HG03060 (cell line): ENCODE results near the gene CSF1R.
A peak's percentile ranks its signal among the peaks of the same experiment; 100 is the strongest.
"Not testable (repeated sequence)": the region's sequence is repeated elsewhere in the genome, so short reads cannot be mapped to it uniquely, and the experiment has no call there.

Source experiments
- ATAC-seq: cut with Tn5 transposase; IDR thresholded peaks from one replicate; pipeline ENCODE4 v1.9.1; 2021; ENCODE audit warnings: low read depth, moderate number of reproducible peaks; ENCODE audit not compliant: unreplicated experiment

Gene CSF1R

GRCh38 chr5:150105928-150106615, 19.7 kb upstream of the CSF1R start:
- ATAC-seq = no peak

DNA sequence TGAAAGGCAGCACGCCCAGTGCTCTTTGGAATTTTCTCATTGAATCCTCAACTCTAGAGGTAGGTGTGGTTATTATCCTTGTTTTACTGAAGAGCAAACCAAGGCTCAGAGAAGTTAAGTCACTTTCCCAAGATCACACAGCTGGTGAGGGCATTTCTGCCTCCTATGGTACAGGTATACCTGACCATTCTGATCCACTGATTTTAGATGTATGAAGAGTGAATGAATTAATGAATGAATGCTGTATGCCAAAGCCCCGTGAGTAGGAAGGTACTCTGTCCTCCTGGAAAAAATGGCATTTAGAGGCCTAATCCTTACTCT, 18.2 kb upstream of the CSF1R start:
- ATAC-seq = no peak

DNA sequence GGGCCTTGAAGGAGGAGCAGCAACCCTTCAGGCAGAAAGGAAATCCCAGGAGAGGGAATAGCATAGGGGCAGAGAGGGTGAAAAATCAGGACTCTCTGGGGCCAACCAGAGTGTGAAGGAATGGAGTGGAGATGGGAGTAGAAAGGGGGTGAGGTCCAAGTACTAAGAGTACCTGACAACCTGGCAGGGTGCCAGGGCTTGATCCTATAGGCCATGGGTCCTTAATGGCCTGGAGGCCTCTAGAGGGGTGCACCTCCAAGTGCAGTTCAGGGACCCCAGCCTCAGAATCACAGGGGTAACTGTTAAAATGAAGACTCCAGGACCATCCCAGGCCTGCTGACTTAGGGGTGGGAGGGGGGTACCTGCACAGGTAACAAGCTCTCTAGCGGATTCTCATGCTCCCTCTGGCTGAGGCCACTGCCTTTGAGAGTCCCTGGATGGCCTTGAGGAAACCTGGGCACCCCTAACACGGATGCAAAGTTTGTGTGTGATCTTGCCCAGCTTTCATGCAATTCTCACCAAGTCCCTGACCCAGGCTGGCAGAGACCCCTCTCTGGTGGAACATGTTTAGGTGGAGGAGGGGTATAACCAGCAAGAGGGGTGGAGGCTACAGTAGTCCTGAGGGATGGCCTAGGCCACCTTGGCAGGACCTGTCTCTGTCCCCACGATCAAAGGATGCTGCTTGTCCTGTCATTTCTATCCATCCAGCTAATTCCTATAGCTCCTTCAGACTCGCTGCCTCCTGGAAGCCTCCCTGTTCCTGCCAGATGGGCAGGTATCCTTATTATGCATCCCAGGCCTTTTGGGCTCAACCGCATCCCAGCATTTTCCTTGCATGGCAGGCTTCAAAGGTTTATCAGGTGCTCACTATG, 17.6 kb upstream of the CSF1R start:
- ATAC-seq = no peak

DNA sequence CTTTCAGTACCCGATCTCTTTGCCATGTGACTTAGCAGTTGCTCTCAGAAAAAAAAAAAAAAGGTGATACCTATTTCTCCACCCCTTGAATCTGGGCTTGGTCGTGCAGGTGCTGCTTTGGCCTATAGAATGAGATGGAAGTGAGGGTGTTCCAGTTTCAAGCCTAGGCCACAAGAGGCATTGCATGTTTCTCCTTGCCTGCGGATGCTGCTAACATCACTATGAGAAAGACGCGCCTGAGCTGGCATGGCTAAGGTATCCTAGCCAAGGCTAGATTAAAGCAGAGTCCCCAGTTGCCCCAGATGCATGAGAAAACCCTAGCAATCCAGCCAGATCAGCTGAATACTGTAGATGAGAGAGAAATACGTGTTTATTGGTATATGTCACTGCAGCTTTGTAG, 14.7 kb upstream of the CSF1R start:
- ATAC-seq = no peak

DNA sequence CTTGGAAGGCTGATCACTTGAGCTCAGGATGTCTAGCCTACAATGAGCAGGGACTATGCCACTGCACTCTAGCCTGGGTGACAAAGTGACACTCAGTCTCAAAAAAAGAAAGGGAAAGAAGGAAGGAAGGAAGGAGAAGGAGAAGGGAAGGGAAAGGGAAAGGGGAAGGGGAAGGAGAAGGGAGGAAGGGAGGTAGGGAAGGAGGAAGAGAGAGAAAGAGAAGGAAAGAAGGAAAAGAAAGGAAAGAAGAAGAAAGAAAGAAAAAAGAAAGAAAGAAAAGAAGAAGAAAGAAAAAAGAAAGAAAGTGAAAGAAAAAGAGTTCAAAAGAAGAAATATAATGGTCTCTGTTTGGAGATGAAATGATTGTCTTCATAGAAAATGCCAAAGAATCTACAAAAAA, 10.8 kb upstream of the CSF1R start:
- no peak for ATAC-seq

DNA sequence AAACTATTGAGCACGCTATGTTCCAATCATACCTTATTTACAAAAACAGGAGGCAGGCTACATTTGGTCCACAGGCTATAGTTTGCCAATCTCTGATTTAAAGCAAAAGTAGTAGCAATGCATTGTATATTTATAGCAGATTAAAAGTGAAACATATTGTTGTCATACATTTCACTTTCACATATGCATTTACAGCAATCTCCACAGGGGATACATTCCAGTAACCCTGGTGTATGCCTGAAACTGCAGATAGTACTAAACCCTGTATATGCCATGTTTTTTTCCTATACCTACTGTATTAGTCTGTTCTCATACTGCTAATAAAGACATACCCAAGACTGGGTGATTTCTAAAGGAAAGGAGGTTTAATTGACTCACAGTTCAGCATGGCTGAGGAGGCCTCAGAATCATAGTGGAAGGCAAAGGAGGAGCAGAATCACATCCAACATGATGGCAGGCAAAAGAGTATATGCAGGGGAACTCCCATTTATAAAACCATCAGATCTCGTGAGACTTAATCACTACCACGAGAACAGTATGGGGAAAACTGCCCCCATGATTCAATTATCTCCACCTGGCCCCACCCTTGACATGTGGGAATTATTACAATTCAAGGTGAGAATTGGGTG, 5.9 kb upstream of the CSF1R start:
- ATAC-seq = no peak

- ATAC-seq = no peak
These were observed 1.0 kb downstream of the CSF1R start for GRCh38 chr5:150085191-150085912.

DNA sequence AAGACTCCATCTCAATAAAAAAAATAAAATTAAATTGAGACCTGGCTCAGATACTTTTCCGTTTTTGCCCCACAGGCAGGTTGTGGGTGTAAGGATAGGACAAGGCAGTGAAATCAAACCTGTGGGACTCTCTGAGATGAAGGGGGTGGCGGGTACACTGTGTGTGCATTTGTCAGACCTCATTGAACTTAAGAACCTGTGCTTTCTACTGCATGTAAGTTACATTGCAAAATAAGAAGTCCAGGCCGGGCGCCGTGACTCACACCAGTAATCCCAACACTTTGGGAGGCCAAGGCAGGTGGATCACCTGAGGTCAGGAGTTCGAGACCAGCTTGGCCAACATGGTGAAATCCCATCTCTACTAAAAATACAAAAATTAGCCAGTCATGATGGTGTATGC, 1.6 kb downstream of the CSF1R start:
- not testable (repeated sequence) for ATAC-seq

DNA sequence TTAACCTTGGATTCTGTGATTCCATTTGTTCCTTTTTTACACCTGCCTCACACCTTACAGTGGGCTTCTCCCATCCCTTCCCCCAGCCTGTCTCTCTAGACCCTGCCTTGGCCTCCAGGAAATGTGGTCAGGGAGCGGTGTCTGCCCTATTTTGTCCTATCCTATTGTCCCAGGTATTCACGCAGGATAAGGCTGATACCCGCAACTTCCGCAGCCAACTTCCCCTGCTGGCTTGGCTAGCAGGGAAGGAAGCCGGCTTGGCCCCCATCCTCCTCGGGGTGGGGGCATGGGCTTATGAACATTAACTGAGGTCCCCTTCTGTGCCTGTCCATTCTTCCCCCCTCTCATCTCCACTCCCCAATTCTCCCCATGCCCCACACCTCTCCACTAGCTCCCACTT, 3.5 kb downstream of the CSF1R start:
- ATAC-seq = no peak

GRCh38 chr5:150082374-150082773, 4.0 kb downstream of the CSF1R start:
- ATAC-seq = no peak

GRCh38 chr5:150081541-150082283, 4.6 kb downstream of the CSF1R start:
- ATAC-seq = peak; percentile 46

GRCh38 chr5:150080696-150081435, 5.5 kb downstream of the CSF1R start:
- ATAC-seq = no peak

- no peak for ATAC-seq
These were observed 6.4 kb downstream of the CSF1R start for GRCh38 chr5:150079909-150080461.

- no peak for ATAC-seq
These were observed 7.3 kb downstream of the CSF1R start for GRCh38 chr5:150078802-150079689.

- ATAC-seq = no peak
These were observed 8.2 kb downstream of the CSF1R start for GRCh38 chr5:150077996-150078801.

GRCh38 chr5:150077060-150077459, 9.3 kb downstream of the CSF1R start:
- no peak for ATAC-seq

GRCh38 chr5:150075806-150076205, 10.5 kb downstream of the CSF1R start:
- no peak for ATAC-seq

GRCh38 chr5:150075233-150075632, 11.1 kb downstream of the CSF1R start:
- no peak for ATAC-seq
